Karpas-422 (cell line): ENCODE measurements around the gene PHKA1. TPM values are rescaled to one million over a fixed set of nuclear protein-coding genes. Genes with fewer than 3 reads are reported as not detected.

Experiments used
- DNase-seq: peaks from one replicate; pipeline ENCODE4 v3.0.0-alpha.2; 2015
- H2AFZ ChIP-seq: fragments of 200-600 bp; sonication (generic); 2 replicates; pipeline ENCODE4 v1.6.1; 2014; ENCODE audit warnings: antibody characterized with exemption, low read length, mixed read lengths
- H3K27ac ChIP-seq: fragments of 200-600 bp; sonication (generic); 2 replicates; pipeline ENCODE4 v1.5.1; 2014; ENCODE audit warnings: mild to moderate bottlenecking, low read length, moderate library complexity
- H3K27me3 ChIP-seq: fragments of 200-600 bp; sonication (generic); 2 replicates; pipeline ENCODE4 v1.6.1; 2014; ENCODE audit warnings: low read length, mixed read lengths
- H3K36me3 ChIP-seq: fragments of 200-600 bp; sonication (generic); 2 replicates; pipeline ENCODE4 v1.6.1; 2014; ENCODE audit warnings: low read length, mixed read lengths; ENCODE audit not compliant: insufficient read depth
- H3K4me1 ChIP-seq: fragments of 200-600 bp; sonication (generic); 2 replicates; pipeline ENCODE4 v1.6.1; 2014; ENCODE audit warnings: mild to moderate bottlenecking, low read length, mixed read lengths
- H3K4me2 ChIP-seq: fragments of 200-600 bp; sonication (generic); 2 replicates; pipeline ENCODE4 v1.6.1; 2014; ENCODE audit warnings: low read length, low read depth, mild to moderate bottlenecking; ENCODE audit not compliant: poor library complexity, severe bottlenecking
- H3K4me3 ChIP-seq: fragments of 200-600 bp; sonication (generic); 2 replicates; pipeline ENCODE4 v1.5.1; 2014; ENCODE audit warnings: mild to moderate bottlenecking, antibody characterized with exemption, low read length, mixed read lengths
- H3K79me2 ChIP-seq: fragments of 200-600 bp; sonication (generic); 2 replicates; pipeline ENCODE4 v1.6.1; 2014; ENCODE audit warnings: mild to moderate bottlenecking, low read length, mixed read lengths
- H3K9ac ChIP-seq: fragments of 200-600 bp; sonication (generic); 2 replicates; pipeline ENCODE4 v1.6.0; 2014; ENCODE audit warnings: low read length
- H3K9me2 ChIP-seq: fragments of 200-600 bp; sonication (generic), shearing (Covaris generic); replicated peaks from 2 replicates; pipeline ENCODE4 v1.6.0; 2014; ENCODE audit warnings: mild to moderate bottlenecking, low read length, moderate library complexity; ENCODE audit not compliant: insufficient read depth
- H3K9me3 ChIP-seq: fragments of 300-700, 200-600 bp; sonication (generic); 2 replicates; pipeline ENCODE4 v1.6.1; 2014; ENCODE audit warnings: low read length, mixed read lengths
- H4K20me1 ChIP-seq: fragments of 200-600 bp; sonication (generic); 2 replicates; pipeline ENCODE4 v1.6.1; 2014; ENCODE audit warnings: mild to moderate bottlenecking, antibody characterized with exemption, low read length, low read depth; ENCODE audit not compliant: insufficient read depth
- total RNA-seq: library from RNA; depleted of rRNA; stranded (reverse); fragments of >200 nt; shearing (Covaris generic); gene quantifications from 2 replicates; pipeline ENCODE4 v1.2.3, GENCODE V29; 2014; ENCODE audit warnings: low replicate concordance

Gene PHKA1
- total RNA-seq, 1 experiment from 2014 or later: not detected

DNA sequence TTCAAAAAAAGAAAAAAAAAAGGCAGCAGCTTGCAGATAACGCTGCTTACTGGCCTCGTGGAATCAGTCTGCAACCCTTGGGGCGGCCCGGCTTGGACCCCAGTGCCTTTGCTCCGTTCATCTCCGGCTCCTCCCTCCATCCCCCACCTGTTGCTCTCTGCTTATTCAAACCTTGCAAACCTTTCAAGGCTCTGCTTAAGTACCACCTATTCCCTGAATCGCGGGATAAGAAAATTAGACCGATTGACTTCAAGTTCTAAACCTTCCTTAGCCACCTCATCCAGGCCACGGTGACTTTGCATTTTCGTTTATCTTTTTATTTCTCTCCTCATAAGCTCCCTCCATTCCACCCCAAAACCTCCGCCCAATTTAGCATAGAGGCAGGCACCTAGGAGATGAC, 1.4 kb upstream of the PHKA1 start:
- Histone ChIP-seq H3K36me3 (no peaks in the 10 kb centered on the region), H3K9ac (no peak overlapping the region), H3K27me3 (no peaks in the 10 kb centered on the region), H3K4me3 (no peak overlapping the region), H3K27ac (no peak overlapping the region), H3K9me2 (no peaks in the 10 kb centered on the region), H3K4me1 (no peaks in the 10 kb centered on the region), H3K4me2 (no peak overlapping the region), H2AFZ (no peak overlapping the region), H3K79me2 (no peaks in the 10 kb centered on the region), H4K20me1 (no peaks in the 10 kb centered on the region), H3K9me3 (no peaks in the 10 kb centered on the region)
- DNase-seq: no peak

- no peaks in the 10 kb centered on the region for H3K27me3 ChIP-seq
- no peaks in the 10 kb centered on the region for H3K4me1 ChIP-seq
- H3K36me3 ChIP-seq: no peaks in the 10 kb centered on the region
- H3K79me2 ChIP-seq: no peaks in the 10 kb centered on the region
- no peak overlapping the region for H3K27ac ChIP-seq
- H2AFZ ChIP-seq: no peak overlapping the region
- no peaks in the 10 kb centered on the region for H3K9me3 ChIP-seq
- no peaks in the 10 kb centered on the region for H3K9me2 ChIP-seq
- H3K9ac ChIP-seq: no peak overlapping the region
- no peak overlapping the region for H3K4me3 ChIP-seq
- no peak overlapping the region for H3K4me2 ChIP-seq
- H4K20me1 ChIP-seq: no peaks in the 10 kb centered on the region
- DNase-seq: no peak
Observed at GRCh38 chrX:72714478-72714916, 391 bp upstream of the PHKA1 start.

- Histone ChIP-seq H2AFZ (no peak overlapping the region), H3K4me2 (no peak overlapping the region), H3K36me3 (no peaks in the 10 kb centered on the region), H3K79me2 (no peaks in the 10 kb centered on the region), H4K20me1 (no peaks in the 10 kb centered on the region), H3K9me2 (no peaks in the 10 kb centered on the region), H3K4me3 (no peak overlapping the region), H3K27ac (no peak overlapping the region), H3K4me1 (no peaks in the 10 kb centered on the region), H3K9me3 (no peaks in the 10 kb centered on the region), H3K9ac (no peak overlapping the region), H3K27me3 (no peaks in the 10 kb centered on the region)
- DNase-seq: no peak
Observed at GRCh38 chrX:72713130-72713529, 976 bp downstream of the PHKA1 start.

GRCh38 chrX:72712094-72712755, 1.9 kb downstream of the PHKA1 start:
- Histone ChIP-seq H2AFZ (no peak overlapping the region), H3K9me3 (no peaks in the 10 kb centered on the region), H3K27ac (no peak overlapping the region), H4K20me1 (no peaks in the 10 kb centered on the region), H3K36me3 (no peaks in the 10 kb centered on the region), H3K27me3 (no peaks in the 10 kb centered on the region), H3K4me1 (no peaks in the 10 kb centered on the region), H3K79me2 (no peaks in the 10 kb centered on the region), H3K4me2 (no peak overlapping the region), H3K4me3 (no peak overlapping the region), H3K9me2 (no peaks in the 10 kb centered on the region), H3K9ac (no peak overlapping the region)
- no peak for DNase-seq

DNA sequence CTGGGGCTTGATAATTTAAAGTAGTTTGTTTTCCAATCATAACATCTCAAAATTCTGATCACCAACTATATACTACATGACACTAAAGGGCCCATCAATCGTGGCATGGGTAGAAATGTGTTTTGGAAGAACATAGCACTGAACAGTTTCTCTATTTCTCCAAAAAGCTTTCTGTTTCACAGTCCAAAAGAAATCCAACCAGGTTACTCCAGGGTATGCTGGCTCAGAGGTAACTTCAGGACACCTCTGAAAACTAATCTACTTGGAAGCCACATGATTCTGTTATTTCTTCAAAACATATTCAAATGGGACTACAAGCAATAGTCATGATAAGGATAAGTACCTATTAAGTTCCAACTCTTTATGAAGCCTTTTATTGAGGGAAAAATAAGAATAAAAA, 8.3 kb downstream of the PHKA1 start:
- H3K36me3 ChIP-seq: no peaks in the 10 kb centered on the region
- no peak overlapping the region for H2AFZ ChIP-seq
- H3K79me2 ChIP-seq: no peaks in the 10 kb centered on the region
- H3K4me1 ChIP-seq: peaks cover 4% of the 10 kb centered on the region; the same call in 1 of the 2 replicates
- H3K4me3 ChIP-seq: no peak overlapping the region
- no peak overlapping the region for H3K9ac ChIP-seq
- no peaks in the 10 kb centered on the region for H3K9me2 ChIP-seq
- no peaks in the 10 kb centered on the region for H3K27me3 ChIP-seq
- no peaks in the 10 kb centered on the region for H4K20me1 ChIP-seq
- no peaks in the 10 kb centered on the region for H3K9me3 ChIP-seq
- no peak for DNase-seq
- no peak overlapping the region for H3K27ac ChIP-seq
- no peak overlapping the region for H3K4me2 ChIP-seq

DNA sequence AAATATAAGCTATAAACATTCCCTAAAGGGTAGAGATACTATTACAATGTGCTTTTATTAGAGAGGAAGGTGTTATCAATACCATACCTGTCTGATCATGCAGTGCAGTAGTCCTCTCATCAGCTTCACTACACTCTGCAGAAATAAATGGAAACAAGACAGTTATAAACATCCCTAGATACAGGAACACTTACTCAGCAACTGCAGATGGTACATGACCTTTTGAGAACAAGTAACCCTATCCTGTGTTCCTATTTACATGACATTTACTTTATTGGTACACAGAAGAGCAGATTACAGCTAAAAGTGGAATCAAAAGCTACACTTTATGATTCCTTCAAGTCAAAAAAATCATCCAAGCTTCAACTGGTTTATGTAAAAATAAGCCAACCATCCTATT, 9.0 kb downstream of the PHKA1 start:
- Histone ChIP-seq H3K36me3 (no peaks in the 10 kb centered on the region), H3K27me3 (no peaks in the 10 kb centered on the region), H4K20me1 (no peaks in the 10 kb centered on the region), H2AFZ (no peak overlapping the region), H3K9ac (no peak overlapping the region), H3K79me2 (no peaks in the 10 kb centered on the region), H3K4me3 (no peak overlapping the region), H3K4me2 (no peak overlapping the region), H3K4me1 (peaks cover 4% of the 10 kb centered on the region; the same call in 1 of the 2 replicates), H3K9me2 (no peaks in the 10 kb centered on the region), H3K27ac (no peak overlapping the region), H3K9me3 (no peaks in the 10 kb centered on the region)
- no peak for DNase-seq

- H3K27me3 ChIP-seq: no peaks in the 10 kb centered on the region
- H3K4me1 ChIP-seq: no peaks in the 10 kb centered on the region
- H3K27ac ChIP-seq: no peak overlapping the region
- no peaks in the 10 kb centered on the region for H3K9me2 ChIP-seq
- H3K79me2 ChIP-seq: no peaks in the 10 kb centered on the region
- no peaks in the 10 kb centered on the region for H3K36me3 ChIP-seq
- H3K9ac ChIP-seq: no peak overlapping the region
- no peak overlapping the region for H3K4me2 ChIP-seq
- no peaks in the 10 kb centered on the region for H3K9me3 ChIP-seq
- no peak for DNase-seq
- no peaks in the 10 kb centered on the region for H4K20me1 ChIP-seq
- H3K4me3 ChIP-seq: no peak overlapping the region
- H2AFZ ChIP-seq: no peak overlapping the region
Observed at GRCh38 chrX:72694170-72694569, 19.9 kb downstream of the PHKA1 start.

DNA sequence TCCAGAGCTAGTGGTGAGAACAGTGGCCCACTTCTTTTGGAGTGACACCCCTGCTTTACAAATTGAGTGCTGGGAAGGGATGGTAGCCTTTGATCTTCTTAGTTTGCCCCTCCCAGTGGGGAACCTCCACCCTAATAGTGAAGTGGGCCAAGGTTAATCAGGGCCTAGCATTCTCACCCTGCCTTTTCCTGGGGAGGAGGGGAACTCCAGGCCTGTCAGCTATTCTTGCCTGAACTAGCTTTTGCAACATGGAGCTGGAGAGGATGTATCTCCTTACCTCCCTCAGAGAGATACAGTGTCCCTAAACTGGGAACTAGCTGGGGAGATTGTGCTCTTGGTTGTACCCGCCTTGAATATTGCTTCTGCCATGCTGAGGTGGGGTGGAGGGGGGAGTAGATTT, 20.6 kb downstream of the PHKA1 start:
- H3K9me2 ChIP-seq: no peaks in the 10 kb centered on the region
- no peaks in the 10 kb centered on the region for H3K4me1 ChIP-seq
- H3K4me2 ChIP-seq: no peak overlapping the region
- H3K4me3 ChIP-seq: no peak overlapping the region
- no peak overlapping the region for H3K9ac ChIP-seq
- no peaks in the 10 kb centered on the region for H3K9me3 ChIP-seq
- H2AFZ ChIP-seq: no peak overlapping the region
- H3K79me2 ChIP-seq: no peaks in the 10 kb centered on the region
- H3K27me3 ChIP-seq: no peaks in the 10 kb centered on the region
- H3K36me3 ChIP-seq: no peaks in the 10 kb centered on the region
- no peak overlapping the region for H3K27ac ChIP-seq
- no peaks in the 10 kb centered on the region for H4K20me1 ChIP-seq
- DNase-seq: no peak
